ENCODE measurements around the gene HBG1.

GRCh38 chr11:5237420-5237819 lies 12.2 kb downstream of the HBG1 start:
- TF ChIP-seq CTCF (IDR thresholded peaks at IDR 0.05; ENCODE audit: low read depth, low read length) (no peak), MAX (IDR thresholded peaks at IDR 0.05; ENCODE audit: low read depth, low read length) (no peak)
